PFSK-1 (cell line): ENCODE results near the gene PPP1R3D.

ENCODE experiments used
- FOXP2 ChIP-seq: optimal IDR thresholded peaks from 2 replicates; pipeline ENCODE3; 2011; ENCODE audit warnings: borderline replicate concordance, control low read depth, inconsistent platforms; ENCODE audit not compliant: insufficient read depth; ENCODE audit errors: extremely low read length, extremely low read depth
- POLR2AphosphoS5 ChIP-seq: IDR thresholded peaks from 2 replicates; pipeline ENCODE4 v1.6.1; 2012; ENCODE audit warnings: low read depth, mild to moderate bottlenecking, control low read depth, low read length, moderate library complexity
- REST ChIP-seq, 2 experiments: IDR thresholded peaks; 2 replicates each; pipeline versions ENCODE4 v1.6.1 to v1.8.0; 2011 to 2012; ENCODE audit warnings: low read depth in 2 of 2, low read length in 2 of 2, control low read depth in 1 of 2, inconsistent platforms in 1 of 2, mild to moderate bottlenecking in 1 of 2, moderate library complexity in 1 of 2; ENCODE audit not compliant: insufficient read depth in 1 of 2
- SIN3A ChIP-seq: IDR thresholded peaks from 2 replicates; pipeline ENCODE4 v1.6.1; 2012; ENCODE audit warnings: mild to moderate bottlenecking, low read length, moderate library complexity, borderline replicate concordance; ENCODE audit not compliant: insufficient read depth
- TAF1 ChIP-seq: IDR thresholded peaks from 2 replicates; pipeline ENCODE4 v1.6.1; 2012; ENCODE audit warnings: low read length, control low read depth, borderline replicate concordance; ENCODE audit not compliant: insufficient read depth

The PPP1R3D gene

DNA sequence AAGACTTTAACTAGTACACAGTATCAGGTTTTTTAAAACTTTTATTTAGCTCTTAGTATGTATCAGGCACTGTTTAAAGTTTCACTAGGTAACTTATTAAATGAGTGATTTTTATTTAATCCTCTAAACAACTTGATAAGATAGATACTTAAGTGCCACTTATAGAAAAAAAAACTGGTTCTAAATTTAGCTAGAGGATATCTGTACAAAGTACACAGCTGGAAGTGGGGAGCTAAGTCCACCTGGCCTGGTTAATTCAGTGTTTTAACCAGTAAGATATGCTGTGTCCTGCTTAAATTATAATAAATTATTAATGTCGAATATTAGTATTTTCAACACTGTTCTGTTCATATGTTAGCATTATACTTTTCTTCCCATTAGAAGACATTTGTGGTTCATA, 44.2 kb downstream of the PPP1R3D start:
- TF ChIP-seq TAF1 (no peak), SIN3A (no peak), REST (IDR thresholded peaks at IDR 0.05; ENCODE audit: insufficient read depth in 1 of 2, low read depth in 2 of 2, low read length in 2 of 2) (no peak), FOXP2 (no peak)

- TF ChIP-seq TAF1, result no peak
- no peak for TF ChIP-seq FOXP2
- TF ChIP-seq REST (IDR thresholded peaks at IDR 0.05; ENCODE audit: insufficient read depth in 1 of 2, low read depth in 2 of 2, low read length in 2 of 2), result no peak
- no peak for TF ChIP-seq SIN3A
- TF ChIP-seq POLR2AphosphoS5, result no peak
Observed at GRCh38 chr20:59891581-59891980, 48.5 kb downstream of the PPP1R3D start.

DNA sequence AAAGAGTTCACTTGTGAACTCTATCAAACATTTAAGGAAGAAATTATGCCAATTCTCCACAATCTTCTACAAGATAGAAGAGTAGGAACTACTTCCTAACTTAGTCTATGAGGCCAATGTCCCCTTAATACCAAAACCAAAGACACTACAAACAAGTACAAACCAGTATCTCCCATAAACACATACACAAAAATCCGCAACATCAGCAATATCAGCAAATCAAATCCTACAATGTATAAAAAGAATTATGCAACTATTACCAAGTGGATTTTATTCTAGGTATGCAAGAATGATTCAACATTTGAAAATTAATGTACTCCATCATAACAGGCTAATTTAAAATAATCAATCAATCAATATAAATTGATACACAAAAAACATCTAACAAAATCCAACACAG, 52.1 kb downstream of the PPP1R3D start:
- TF ChIP-seq TAF1 (no peak), POLR2AphosphoS5 (no peak), REST (IDR thresholded peaks at IDR 0.05; ENCODE audit: insufficient read depth in 1 of 2, low read depth in 2 of 2, low read length in 2 of 2) (no peak), FOXP2 (no peak), SIN3A (no peak)
